Stimulated activated CD8-positive, alpha-beta memory T cell treated with anti-CD3 and anti-CD28 coated beads, Interleukin-15, amount 100 ng/mL, for 24 hours (primary cell): ENCODE results near the gene PBX1.

Experiments
- DNase-seq: peaks from one replicate; pipeline ENCODE4 v3.0.0-alpha.2; 2020; ENCODE audit warnings: low read depth

PBX1 gene

GRCh38 chr1:164563721-164564360 is 4.9 kb downstream of the PBX1 start:
- no peak for DNase-seq

- DNase-seq = no peak
Measured at GRCh38 chr1:164564378-164564777, 5.4 kb downstream of the PBX1 start.

DNA sequence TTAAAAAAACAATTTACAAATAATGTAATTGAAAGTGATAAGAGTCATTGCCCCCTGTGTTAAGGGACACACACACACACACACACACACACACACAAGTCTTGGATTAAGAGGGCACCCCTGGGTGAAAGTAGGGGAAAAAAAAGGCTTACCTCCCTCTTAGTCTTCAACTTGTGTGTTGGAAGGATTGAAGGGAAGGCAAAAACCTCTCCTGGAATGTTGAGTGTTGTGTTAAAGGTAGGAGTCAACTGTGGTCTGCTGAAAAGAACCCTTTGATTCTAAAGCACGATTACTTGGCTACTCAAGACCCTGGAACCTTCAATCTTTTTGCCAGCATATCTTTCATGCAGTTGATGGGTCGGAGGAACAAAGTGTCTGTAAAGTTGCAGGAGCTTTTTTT is 6.4 kb downstream of the PBX1 start:
- no peak for DNase-seq

- DNase-seq = no peak
Measured at GRCh38 chr1:164567774-164568173, 8.8 kb downstream of the PBX1 start.

DNA sequence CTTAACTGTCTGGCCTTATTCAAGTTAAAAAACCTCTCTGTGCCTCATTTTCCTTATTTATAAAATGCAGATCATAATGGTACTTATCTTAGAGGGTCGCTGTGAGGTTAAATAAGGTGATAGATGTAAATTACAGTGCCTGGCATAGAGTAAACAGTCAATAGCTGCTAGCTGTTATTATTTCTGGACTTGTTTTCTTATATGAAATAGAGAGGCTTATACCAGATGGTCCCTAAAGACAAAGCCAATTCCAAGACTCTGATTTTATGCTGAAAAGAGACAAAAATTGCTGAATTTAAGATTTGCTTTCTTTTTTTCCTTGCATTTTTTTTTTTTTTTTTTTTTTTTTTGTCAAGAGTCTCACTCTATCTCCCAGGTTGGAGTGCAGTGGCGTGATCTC is 10.3 kb downstream of the PBX1 start:
- DNase-seq = no peak

DNA sequence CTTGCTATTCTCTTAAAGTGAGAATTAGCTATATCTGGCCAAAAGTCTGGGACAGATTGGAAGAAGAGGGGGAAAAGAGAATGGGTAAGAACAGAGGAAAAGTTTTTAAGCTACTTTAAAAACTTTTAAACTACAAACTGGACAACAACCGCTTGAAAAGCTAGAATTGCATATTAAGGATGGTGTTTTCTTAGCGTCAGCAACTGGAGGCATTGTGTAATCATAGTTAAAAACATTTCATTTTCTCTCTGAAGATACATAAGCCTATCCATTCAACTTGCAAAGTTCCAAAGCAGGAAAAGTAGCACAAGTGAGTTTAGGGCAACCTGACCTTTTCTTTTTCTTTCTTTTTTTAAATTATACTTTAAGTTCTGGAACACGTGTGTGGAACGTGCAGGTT is 10.9 kb downstream of the PBX1 start:
- DNase-seq = no peak

GRCh38 chr1:164571333-164571732 is 12.3 kb downstream of the PBX1 start:
- DNase-seq = no peak

- DNase-seq = no peak
Measured at GRCh38 chr1:164575356-164575886, 16.4 kb downstream of the PBX1 start.

- DNase-seq = no peak
Measured at GRCh38 chr1:164576291-164577271, 17.6 kb downstream of the PBX1 start.

DNA sequence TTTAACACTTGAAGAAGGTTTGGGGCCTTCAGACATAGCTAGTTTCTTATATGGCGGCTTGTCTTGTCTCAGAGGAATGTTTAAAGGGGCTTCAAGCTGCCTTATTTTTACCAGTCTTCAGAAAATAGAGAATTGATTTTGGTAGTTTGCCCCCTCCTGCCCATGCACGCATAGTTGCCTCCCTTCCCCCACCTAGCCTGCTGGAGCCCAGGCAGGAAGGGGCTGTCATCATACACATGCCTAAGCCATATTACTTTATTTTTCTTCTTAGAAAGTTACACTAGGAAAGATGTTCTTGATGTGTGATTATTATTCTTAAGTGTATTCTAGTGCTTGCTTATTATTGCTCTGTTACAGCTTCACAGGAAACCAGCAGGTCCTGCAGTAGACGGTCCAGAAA is 18.3 kb downstream of the PBX1 start:
- no peak for DNase-seq

- DNase-seq = no peak
Measured at GRCh38 chr1:164578479-164579200, 19.7 kb downstream of the PBX1 start.

- DNase-seq = no peak
Measured at GRCh38 chr1:164579381-164579780, 20.4 kb downstream of the PBX1 start.

GRCh38 chr1:164581762-164582161 is 22.8 kb downstream of the PBX1 start:
- no peak for DNase-seq

DNA sequence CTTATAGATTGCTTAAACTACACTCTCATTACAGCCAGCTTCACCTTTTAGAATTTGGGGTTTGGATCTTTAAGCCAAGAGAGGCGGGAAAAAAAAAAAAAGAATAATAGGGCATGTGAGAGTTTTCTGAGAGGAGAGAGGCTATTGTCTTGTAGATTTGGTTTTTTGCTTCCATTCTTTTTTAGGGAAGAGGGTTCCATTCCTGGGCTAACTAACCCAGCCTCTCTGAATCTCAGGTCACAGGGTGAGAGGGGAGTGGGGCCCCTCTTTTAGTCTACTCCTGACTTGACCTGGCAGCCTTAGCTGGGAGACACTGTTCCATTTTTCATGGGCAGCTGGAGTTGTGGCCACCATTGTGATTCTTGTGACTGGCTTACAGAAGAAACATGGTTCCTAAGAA is 24.2 kb downstream of the PBX1 start:
- no peak for DNase-seq

DNA sequence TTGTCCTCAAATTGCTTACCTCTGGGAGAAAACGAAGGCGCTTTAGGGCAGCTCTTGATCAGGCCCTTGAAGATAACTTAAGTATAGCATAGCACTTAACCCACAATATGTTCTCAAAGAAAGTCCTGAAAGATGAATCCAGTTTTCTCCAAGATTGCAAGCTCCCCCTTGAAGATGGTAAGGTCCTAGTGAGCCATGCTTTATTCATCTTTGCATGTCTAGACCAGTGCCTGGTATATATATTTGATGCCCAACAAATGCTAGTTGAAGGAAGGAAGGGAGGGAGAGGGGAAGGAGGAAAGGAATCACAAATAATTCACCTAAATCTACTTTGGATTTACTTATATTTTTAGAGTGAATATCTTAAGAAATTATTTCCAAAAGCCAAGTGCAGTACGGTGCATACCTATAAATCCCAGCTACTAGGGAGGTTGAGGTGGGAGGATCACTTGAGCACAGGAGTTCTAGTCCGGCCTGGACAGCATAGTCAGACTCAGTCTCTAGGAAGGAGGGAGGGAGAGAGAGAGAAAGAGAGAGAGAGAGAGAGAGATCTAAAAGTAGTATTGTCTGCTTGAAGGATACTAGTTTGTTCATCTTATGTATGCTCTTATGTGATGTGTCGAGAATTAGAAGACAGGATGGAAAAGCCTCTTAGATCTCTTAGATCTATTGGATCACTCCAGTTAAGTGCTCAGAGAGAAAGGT is 25.0 kb downstream of the PBX1 start:
- no peak for DNase-seq

GRCh38 chr1:164586591-164586990 is 27.6 kb downstream of the PBX1 start:
- no peak for DNase-seq

- DNase-seq = no peak
Measured at GRCh38 chr1:164587617-164588501, 28.9 kb downstream of the PBX1 start.

- DNase-seq = no peak
Measured at GRCh38 chr1:164588516-164589341, 29.7 kb downstream of the PBX1 start.

DNA sequence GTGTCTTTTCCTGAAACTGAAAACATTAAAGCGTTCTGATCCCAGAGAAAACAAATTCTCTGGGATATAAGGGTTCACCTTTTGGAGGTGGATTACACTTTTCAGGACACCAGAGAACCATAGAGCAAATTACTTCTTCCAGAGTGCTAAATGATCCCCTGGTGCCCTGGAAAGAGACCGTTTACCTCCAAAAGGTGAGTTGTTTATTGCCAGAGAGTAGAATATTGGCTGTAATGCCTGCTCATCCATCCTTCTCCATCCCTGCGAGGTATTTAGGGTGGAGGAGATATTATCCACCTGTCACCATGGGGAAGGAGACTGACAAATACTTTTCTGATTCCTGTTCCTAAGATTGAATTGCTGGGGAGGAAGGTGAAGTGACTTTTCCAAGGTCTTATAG is 30.4 kb downstream of the PBX1 start:
- no peak for DNase-seq

DNA sequence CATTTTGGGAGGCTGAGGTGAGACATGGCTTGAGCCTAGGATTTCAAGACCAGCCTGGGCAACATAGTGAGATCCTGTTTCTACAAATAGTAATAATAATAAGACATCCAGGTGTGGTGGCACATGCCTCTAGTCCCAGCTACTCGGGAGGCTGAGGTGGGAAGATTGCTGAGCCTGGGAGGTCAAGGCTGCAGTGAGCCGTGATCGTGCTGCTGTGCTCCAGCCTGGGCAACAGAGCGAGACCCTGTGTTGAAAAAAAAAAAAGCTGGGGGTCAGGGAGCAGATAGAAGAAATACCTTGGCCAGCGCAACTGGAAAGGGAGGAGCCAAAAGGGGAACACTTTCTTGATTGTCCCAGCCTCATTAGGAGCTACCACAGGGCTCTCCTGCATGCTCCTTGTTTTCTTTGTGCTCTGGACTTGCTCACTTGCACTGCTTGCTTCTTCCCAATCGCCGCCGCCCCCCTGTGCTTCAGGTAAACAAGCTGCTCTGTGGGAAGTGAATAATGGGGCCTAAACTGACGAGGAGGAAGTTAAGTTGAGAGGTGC is 31.1 kb downstream of the PBX1 start:
- DNase-seq = no peak
